Gastroesophageal sphincter (tissue), 3 donors: ENCODE results near the gene CDH26.

ENCODE experiments used
- POLR2A ChIP-seq, 2 donors: fragments of 450-650 bp; IDR thresholded peaks; one replicate each; pipeline ENCODE4 v1.6.1; 2017; ENCODE audit warnings: antibody characterized with exemption in 2 of 2, mild to moderate bottlenecking in 2 of 2, moderate library complexity in 1 of 2
- TF ChIP-seq, protein P1 (sequence below), 4 experiments: fragments of 200-600 bp in 2 of 4; fragments of 450-650 bp in 2 of 4; sonication (generic) in 1 of 4; IDR thresholded peaks; one replicate each; pipeline ENCODE4 v1.5.1; 2017 to 2019; ENCODE audit warnings: antibody characterized with exemption in 4 of 4, mild to moderate bottlenecking in 2 of 4, moderate library complexity in 2 of 4

- no peak for TF ChIP-seq POLR2A (IDR thresholded peaks at IDR 0.05)
- TF ChIP-seq, protein P1, sequence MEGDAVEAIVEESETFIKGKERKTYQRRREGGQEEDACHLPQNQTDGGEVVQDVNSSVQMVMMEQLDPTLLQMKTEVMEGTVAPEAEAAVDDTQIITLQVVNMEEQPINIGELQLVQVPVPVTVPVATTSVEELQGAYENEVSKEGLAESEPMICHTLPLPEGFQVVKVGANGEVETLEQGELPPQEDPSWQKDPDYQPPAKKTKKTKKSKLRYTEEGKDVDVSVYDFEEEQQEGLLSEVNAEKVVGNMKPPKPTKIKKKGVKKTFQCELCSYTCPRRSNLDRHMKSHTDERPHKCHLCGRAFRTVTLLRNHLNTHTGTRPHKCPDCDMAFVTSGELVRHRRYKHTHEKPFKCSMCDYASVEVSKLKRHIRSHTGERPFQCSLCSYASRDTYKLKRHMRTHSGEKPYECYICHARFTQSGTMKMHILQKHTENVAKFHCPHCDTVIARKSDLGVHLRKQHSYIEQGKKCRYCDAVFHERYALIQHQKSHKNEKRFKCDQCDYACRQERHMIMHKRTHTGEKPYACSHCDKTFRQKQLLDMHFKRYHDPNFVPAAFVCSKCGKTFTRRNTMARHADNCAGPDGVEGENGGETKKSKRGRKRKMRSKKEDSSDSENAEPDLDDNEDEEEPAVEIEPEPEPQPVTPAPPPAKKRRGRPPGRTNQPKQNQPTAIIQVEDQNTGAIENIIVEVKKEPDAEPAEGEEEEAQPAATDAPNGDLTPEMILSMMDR (IDR thresholded peaks at IDR 0.05), result no peak
Observed at GRCh38 chr20:59966428-59966827, 8.2 kb downstream of the CDH26 start.
